ENCODE results near the gene CCL4. TPM values are rescaled to one million over a fixed set of nuclear protein-coding genes. Genes with fewer than 3 reads are reported as not detected.
"Not testable (repeated sequence)": the region's sequence is repeated elsewhere in the genome, so short reads cannot be mapped to it uniquely, and the experiment has no call there.

The CCL4 gene
- total RNA-seq, 2 experiments from 2014 or later: 290 to 311 TPM

DNA sequence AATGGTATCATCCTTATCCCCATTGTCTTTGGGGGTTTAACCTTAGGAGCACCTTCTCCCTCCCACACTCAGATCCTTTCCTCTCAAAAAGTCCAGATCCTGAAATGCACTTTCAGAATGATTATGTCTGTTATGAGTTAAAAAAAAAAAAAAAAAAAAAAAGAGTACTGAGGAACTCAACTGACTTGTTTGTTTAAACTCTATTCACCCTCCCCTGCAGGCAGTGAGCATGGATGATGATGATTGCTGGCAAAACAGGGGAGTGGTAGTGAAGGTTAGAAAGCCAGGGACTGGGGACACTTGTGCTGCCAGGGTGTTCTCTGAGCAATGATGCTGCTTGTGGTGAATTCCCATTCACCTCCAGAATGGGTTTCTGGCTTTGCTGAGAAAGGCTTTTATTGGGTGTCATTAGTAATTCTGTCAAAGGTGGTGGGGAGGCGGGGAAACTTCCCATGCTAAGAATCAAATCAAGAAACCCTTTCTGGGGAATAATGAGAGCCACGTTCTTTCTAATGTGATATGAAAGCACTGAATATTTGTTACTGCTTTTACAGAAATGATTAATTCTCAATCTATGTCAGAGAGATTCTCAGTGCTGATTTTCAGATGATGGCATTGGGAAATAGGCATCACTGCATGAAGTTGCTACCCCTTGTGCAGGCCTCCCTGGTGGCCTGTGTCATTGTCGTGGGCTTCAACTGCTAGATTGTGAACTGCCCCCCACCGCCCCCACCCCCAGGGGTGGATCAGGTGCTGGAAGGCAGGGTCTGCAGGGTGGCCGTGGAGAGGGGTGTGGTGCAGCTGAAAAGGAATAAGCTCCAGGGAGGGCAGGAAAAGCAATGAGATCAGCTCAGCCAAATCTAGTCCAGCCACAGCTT, 14.1 kb downstream of the CCL4 start:
- intact Hi-C loops (cut with DNase I, micrococcal nuclease): loop anchor here (1.0 kb wide), 2 partner anchors 27 to 45 kb away; partner anchors contain the start of gene CCL3 (in 2 of the 2)
- Mint-ChIP-seq H3K4me3 (peak overlapping the region; percentile 21), H3K27ac (peak overlapping the region; percentile 72), H3K9me3 (ENCODE audit: low read depth) (peaks cover 2% of the 10 kb centered on the region), H3K27me3 (peaks cover 22% of the 10 kb centered on the region), H3K36me3 (ENCODE audit: low read depth) (no peaks in the 10 kb centered on the region), H3K4me1 (peaks cover 40% of the 10 kb centered on the region)
- DNase-seq: peak; percentile 77
- CTCF ChIA-PET: interaction anchor here (0.9 to 2.1 kb wide), 7 partner anchors 14 to 148 kb away, joined by 3 to 15 read pairs (median 4); partner anchors contain the start of gene CCL3
- peak; percentile 92 for ATAC-seq
- POLR2A ChIA-PET: interaction anchor here (0.8 to 4.8 kb wide), 3 partner anchors 16 to 28 kb away, joined by 3 to 37 read pairs (median 8); partner anchors contain the start of gene CCL3

DNA sequence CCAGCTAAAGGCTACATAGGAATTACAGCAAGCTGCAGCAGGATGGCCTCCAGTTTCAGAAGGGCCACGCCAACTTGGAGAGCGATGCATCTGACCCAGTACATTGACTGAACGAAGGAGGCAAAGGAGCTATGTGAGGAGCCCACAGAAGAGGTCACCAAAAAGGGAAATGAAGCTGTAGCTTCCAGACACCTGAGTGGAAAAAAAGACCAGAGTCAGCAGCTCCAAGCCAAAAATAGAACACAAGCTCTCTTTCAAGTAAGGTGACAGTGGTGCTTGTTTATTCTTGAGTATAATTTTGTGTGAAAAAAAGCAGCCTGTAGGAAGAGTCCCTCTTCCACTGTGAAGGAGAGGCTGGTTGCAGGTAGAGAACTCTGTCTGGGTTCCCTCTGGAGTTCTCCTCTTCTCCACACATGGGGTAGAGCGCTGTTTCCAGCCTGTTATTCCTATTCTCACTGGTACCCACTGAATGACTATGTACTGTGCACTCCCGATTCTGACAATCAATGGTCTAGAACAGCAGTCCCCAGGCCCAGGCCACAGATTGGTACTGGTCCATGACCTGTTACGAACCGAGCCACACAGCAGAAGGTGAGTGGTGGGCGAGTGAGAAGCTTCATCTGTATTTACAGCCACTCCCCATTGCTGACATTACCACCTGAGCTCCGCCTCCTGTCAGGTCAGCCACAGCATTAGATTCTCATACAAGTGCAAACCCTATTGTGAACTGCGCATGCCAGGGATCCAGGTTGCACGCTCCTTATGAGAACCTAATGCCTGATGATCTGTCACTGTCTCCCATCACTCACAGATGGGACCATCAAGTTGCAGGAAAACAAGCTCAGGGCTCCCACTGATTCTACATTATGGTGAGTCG, 15.1 kb downstream of the CCL4 start:
- CTCF ChIA-PET: interaction anchor here (0.9 to 2.1 kb wide), 6 partner anchors 13 to 149 kb away, joined by 3 to 15 read pairs (median 8); partner anchors contain the start of gene CCL3
- peak overlapping the region; percentile 72 for H3K27ac Mint-ChIP-seq
- intact Hi-C loops (cut with DNase I, micrococcal nuclease): loop anchor here in 1 of 2 experiments (1.0 kb wide), 1 partner anchor 46 kb away; no protein-coding TSS in a partner anchor

DNA sequence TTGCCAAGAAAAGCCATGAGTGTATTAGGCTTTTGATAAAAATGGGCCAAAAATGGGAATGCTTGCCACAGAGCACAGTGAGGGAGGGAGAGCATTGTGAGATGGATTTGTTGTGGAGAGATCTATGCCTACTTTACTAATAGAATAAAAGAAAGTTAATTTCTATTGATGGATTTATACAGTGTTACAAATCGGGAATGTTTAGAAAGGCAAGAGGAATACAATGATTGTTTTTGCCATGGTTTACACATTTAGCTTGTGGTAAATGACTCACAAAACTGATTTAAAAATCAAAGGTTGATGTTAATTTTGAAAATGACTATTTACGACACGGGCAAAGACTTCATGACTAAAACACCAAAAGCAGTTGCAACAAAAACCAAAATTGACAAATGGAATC, 16.6 kb downstream of the CCL4 start:
- ATAC-seq (no peak), DNase-seq (no peak)
- ChIA-PET POLR2A (interaction anchor here (1.0 to 4.8 kb wide), 2 partner anchors 28 to 31 kb away, joined by 4 to 37 read pairs; partner anchors contain the start of gene CCL3), CTCF (interaction anchor here (0.8 to 2.1 kb wide), 4 partner anchors 9 to 52 kb away, joined by 5 to 9 read pairs (median 7); no protein-coding TSS in a partner anchor)
- intact Hi-C loops (cut with DNase I, micrococcal nuclease): no loop called here
- Mint-ChIP-seq H3K27me3 (peaks cover 18% of the 10 kb centered on the region), H3K4me1 (peaks cover 40% of the 10 kb centered on the region), H3K36me3 (ENCODE audit: low read depth) (no peaks in the 10 kb centered on the region), H3K4me3 (no peak overlapping the region), H3K9me3 (ENCODE audit: low read depth) (no peaks in the 10 kb centered on the region), H3K27ac (peak overlapping the region; percentile 23)

More for the DNA sequence above, 15.1 kb downstream of the CCL4 start:
- Mint-ChIP-seq H3K9me3 (ENCODE audit: low read depth) (no peaks in the 10 kb centered on the region), H3K36me3 (ENCODE audit: low read depth) (no peaks in the 10 kb centered on the region), H3K4me1 (peaks cover 40% of the 10 kb centered on the region), H3K4me3 (peak overlapping the region; percentile 21), H3K27me3 (peaks cover 22% of the 10 kb centered on the region)
- POLR2A ChIA-PET: interaction anchor here (0.8 to 4.8 kb wide), 3 partner anchors 15 to 29 kb away, joined by 3 to 37 read pairs (median 8); partner anchors contain the start of gene CCL3
- DNase-seq: peak; percentile 26
- no peak for ATAC-seq

DNA sequence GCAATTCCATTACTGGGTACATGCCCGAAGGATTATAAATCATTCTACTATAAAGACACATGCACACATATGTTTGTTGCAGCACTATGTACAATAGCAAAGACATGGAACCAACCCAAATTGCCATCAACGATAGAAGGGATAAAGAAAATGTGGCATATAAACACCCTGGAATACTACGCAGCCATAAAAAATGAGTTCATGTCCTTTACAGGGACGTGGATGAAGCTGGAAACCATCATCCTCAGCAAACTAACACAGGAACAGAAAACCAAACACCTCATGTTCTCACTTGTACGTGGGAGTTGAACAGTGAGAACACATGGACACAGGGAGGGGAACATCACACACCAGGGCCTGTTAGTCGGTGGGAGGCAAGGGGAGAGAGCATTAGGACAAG, 17.5 kb downstream of the CCL4 start:
- H3K36me3 Mint-ChIP-seq (ENCODE audit: low read depth); H3K9me3 Mint-ChIP-seq (ENCODE audit: low read depth); ATAC-seq; intact Hi-C loops (cut with DNase I, micrococcal nuclease); DNase-seq; H3K4me3 Mint-ChIP-seq: not testable (repeated sequence)
- ChIA-PET POLR2A (interaction anchor here (4.8 kb wide), 1 partner anchor 32 kb away, joined by 37 read pairs; the partner anchor contains the start of gene CCL3), CTCF (interaction anchor here (0.8 to 2.1 kb wide), 3 partner anchors 8 to 48 kb away, joined by 5 to 9 read pairs (median 7); no protein-coding TSS in a partner anchor)
- peak overlapping the region; percentile 23 for H3K27ac Mint-ChIP-seq
- peaks cover 40% of the 10 kb centered on the region for H3K4me1 Mint-ChIP-seq
- H3K27me3 Mint-ChIP-seq: peaks cover 17% of the 10 kb centered on the region

DNA sequence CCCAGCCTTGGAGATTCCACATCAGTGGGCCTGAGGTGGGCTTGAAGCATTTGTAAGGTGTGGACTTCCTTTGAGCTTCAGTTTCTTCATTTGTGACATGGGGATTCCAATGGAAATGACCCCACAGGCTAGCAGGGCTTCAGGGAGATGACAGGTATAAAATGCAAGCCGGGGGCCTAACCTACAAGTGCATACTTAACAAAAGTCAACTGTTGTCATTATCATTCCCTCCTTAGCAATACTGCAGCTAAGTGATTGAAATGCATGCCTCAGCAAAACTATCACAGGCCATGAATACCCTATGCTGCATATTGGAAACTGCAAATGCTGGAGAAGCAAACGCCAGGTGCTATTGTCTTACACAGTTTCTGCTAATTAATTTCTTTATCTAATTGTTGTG, 19.8 kb downstream of the CCL4 start:
- intact Hi-C loops (cut with DNase I, micrococcal nuclease): no loop called here
- ATAC-seq: no peak
- DNase-seq: no peak
- peaks cover 2% of the 10 kb centered on the region for H3K36me3 Mint-ChIP-seq (ENCODE audit: low read depth)
- peaks cover 4% of the 10 kb centered on the region for H3K9me3 Mint-ChIP-seq (ENCODE audit: low read depth)
- peaks cover 19% of the 10 kb centered on the region for H3K4me1 Mint-ChIP-seq
- H3K4me3 Mint-ChIP-seq: no peak overlapping the region
- peaks cover 17% of the 10 kb centered on the region for H3K27me3 Mint-ChIP-seq
- CTCF ChIA-PET: interaction anchor here (0.6 to 3.2 kb wide), 3 partner anchors 10 to 55 kb away, joined by 3 to 13 read pairs (median 3); no protein-coding TSS in a partner anchor
- POLR2A ChIA-PET: no interaction called here
- no peak overlapping the region for H3K27ac Mint-ChIP-seq

DNA sequence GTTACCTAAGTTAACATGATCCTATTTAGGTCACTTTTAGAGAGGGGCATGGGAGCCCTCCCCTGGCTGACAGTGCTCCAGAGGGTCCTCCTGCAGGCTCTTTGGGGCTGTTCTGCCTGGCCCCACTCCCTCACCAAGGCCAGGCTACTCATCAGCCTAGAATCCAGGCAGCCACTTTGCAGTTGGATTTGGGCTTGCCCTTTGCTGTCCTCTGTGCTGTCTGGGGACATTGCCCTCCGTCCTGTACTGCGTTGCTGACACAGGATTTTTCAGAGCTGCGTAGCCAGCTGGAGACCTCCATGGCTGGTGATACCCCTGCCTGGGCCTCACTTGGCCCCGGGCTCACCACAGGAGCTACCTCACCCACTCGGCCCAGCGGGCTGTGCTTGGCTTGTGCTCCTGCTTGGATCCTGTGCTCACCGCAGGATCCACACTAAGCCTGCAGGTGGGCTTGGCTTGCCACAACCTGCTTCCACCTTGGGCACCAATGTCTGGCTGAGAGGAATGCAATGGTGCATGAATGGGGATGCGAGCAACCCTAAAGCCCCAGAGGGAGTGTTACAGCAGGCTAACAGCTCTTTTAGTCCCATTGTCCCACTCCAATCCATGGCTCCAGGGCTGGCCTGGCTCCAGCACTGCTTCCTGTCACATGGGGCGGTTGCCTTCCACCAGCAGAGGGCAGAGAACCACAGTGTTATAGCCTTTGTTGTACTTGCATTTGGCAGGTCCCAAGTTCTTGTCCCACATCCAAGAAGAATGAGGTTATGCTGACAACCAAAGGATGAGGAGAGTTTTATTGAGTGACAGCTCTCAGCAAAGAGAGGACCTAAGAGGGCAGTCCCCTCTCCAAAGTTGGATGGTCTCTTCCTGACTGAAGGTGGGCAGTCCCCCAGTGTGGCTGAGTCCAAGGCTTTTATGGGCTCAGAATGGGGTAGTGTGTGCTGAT, 21.5 kb downstream of the CCL4 start:
- ChIA-PET POLR2A (no interaction called here), CTCF (interaction anchor here (1.1 to 3.2 kb wide), 2 partner anchors 15 to 53 kb away, joined by 5 to 13 read pairs; no protein-coding TSS in a partner anchor)
- peaks cover 24% of the 10 kb centered on the region for H3K27me3 Mint-ChIP-seq
- H3K4me3 Mint-ChIP-seq: no peak overlapping the region
- DNase-seq (no peak), ATAC-seq (no peak)
- peaks cover 10% of the 10 kb centered on the region for H3K4me1 Mint-ChIP-seq
- H3K27ac Mint-ChIP-seq: no peak overlapping the region
- H3K36me3 Mint-ChIP-seq (ENCODE audit: low read depth): peaks cover 2% of the 10 kb centered on the region
- intact Hi-C loops (cut with DNase I, micrococcal nuclease): no loop called here
- peaks cover 4% of the 10 kb centered on the region for H3K9me3 Mint-ChIP-seq (ENCODE audit: low read depth)

DNA sequence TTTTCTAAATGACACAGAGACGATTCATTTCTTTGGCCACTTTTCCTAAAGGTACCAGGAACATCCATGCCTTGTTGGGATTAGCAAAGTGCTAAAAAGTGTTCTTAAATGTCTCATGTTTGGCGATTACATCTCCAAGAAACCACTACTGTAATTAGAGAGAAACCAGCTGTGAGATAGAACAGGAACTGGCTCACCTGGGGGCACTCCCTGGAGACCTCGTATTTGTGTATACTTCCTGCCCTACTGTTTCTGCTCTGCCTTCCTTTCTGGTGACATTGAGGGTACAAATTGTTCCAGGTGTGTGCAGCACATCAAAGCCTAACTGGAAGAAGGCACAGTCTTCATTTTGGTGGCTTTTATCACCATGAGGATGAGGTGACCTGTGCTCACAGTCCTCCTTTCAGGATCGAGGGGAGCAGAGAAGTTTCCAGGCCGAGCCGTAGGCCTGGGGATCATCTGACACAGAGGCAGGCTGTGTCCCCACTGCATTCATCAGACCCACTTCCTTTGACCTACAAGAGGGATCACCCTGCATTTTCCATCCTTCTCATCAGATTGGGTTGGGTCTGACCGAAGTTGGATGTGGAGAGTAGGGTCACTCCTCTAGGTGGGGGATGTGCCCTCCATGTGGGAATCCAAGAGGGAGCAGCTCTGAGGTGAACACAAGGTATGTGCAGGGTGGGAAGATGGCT, 23.7 kb downstream of the CCL4 start:
- no peak for ATAC-seq
- Mint-ChIP-seq H3K36me3 (ENCODE audit: low read depth) (peaks cover 2% of the 10 kb centered on the region), H3K9me3 (ENCODE audit: low read depth) (peaks cover 4% of the 10 kb centered on the region), H3K27me3 (peaks cover 12% of the 10 kb centered on the region), H3K27ac (no peak overlapping the region), H3K4me1 (no peaks in the 10 kb centered on the region), H3K4me3 (no peak overlapping the region)
- POLR2A ChIA-PET: no interaction called here
- DNase-seq: no peak
- CTCF ChIA-PET: interaction anchor here (0.7 to 1.6 kb wide), 5 partner anchors 19 to 151 kb away, joined by 3 to 5 read pairs (median 3); partner anchors contain the start of gene CCL18
- intact Hi-C loops (cut with DNase I, micrococcal nuclease): no loop called here

DNA sequence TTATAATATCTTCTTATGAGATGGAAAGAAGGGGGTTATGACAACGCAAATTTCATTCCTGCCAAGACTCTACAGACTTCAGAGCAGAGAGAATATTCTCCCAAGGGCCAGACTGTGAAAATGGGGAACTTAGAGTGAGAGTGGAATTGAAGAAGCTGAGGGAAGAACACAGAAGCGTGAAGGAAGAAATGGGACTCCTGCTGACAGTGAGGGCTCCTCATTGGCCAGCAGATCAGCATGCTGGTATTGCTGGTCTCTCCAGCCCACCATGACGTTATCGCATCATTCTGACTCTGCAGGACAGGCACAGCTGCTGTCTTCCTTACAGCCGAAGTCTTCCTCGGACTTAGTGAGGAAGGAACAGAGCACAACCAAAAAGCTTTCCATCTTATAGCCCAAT, 24.3 kb downstream of the CCL4 start:
- Mint-ChIP-seq H3K27me3 (peaks cover 10% of the 10 kb centered on the region), H3K27ac (no peak overlapping the region), H3K36me3 (ENCODE audit: low read depth) (peaks cover 2% of the 10 kb centered on the region), H3K4me3 (no peak overlapping the region), H3K4me1 (no peaks in the 10 kb centered on the region), H3K9me3 (ENCODE audit: low read depth) (peaks cover 4% of the 10 kb centered on the region)
- POLR2A ChIA-PET: no interaction called here
- intact Hi-C loops (cut with DNase I, micrococcal nuclease): no loop called here
- DNase-seq (no peak), ATAC-seq (no peak)
- CTCF ChIA-PET: interaction anchor here (1.0 to 1.6 kb wide), 2 partner anchors 21 to 59 kb away, joined by 3 to 5 read pairs; no protein-coding TSS in a partner anchor

DNA sequence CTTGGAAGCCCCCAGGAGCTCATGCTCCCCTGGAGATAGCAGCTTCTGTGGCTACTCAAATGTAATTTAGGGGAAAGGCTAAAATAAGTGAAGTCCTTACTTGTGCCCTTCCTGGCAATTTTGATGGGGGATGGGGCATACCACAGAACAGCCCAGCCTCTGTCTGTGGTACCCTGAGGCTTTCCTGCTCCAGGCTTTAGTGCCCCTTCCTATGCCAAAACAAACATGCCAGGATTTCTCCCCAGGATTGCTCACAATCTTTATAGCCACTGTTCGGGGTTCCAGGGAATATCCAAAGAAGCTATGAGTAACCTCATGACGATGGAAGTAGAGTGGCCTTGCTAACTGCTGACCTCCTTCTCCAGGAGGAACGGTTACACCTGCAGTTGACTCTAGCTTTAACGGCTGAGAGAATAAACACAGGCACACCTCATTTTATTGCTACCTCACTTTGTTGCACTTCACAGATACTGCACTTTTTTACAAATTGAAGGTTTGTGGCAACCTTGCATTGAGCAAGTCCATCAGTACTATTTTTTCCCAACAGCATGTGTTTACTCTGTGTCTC, 24.9 kb downstream of the CCL4 start:
- ChIA-PET POLR2A (no interaction called here), CTCF (interaction anchor here (1.6 kb wide), 1 partner anchor 21 kb away, joined by 5 read pairs; no protein-coding TSS in a partner anchor)

More for the DNA sequence above, 24.9 kb downstream of the CCL4 start:
- H3K27ac Mint-ChIP-seq: no peak overlapping the region
- H3K36me3 Mint-ChIP-seq (ENCODE audit: low read depth): peaks cover 2% of the 10 kb centered on the region
- no peak overlapping the region for H3K4me3 Mint-ChIP-seq
- H3K27me3 Mint-ChIP-seq: peaks cover 14% of the 10 kb centered on the region
- no peaks in the 10 kb centered on the region for H3K4me1 Mint-ChIP-seq
- intact Hi-C loops (cut with DNase I, micrococcal nuclease): no loop called here
- DNase-seq (no peak), ATAC-seq (no peak)
- H3K9me3 Mint-ChIP-seq (ENCODE audit: low read depth): peaks cover 4% of the 10 kb centered on the region

Measured in activated CD4-positive, alpha-beta T cell treated with anti-CD3 and anti-CD28 coated beads for 36 hours (primary cell).